ENCODE results near the gene IL1RAPL2. TPM values are rescaled to one million over a fixed set of nuclear protein-coding genes. Genes with fewer than 3 reads are reported as not detected.
"Not testable (repeated sequence)": the region's sequence is repeated elsewhere in the genome, so short reads cannot be mapped to it uniquely, and the experiment has no call there.

The IL1RAPL2 gene
- polyA plus RNA-seq, 3 donors: not detected

DNA sequence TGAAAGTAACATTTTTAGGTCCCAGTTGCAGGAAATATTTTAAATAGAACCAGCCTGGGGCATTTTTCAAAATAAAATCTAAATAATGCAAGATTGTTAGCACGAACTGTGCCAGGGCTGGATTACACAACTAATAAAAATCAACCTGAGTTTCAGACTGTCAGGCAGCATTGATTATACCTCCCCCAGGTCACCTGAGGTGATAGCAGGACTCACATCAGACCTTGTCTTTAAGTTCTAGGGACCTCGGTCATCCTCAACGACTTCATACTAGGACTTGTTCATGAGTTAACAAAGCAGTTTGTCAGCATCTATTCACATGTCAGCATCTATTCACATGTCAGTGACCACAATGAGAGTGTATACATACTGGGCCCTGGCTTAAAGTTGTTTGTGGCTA, 663.1 kb downstream of the IL1RAPL2 start:
- Histone ChIP-seq H3K4me2 (replicated peaks; ENCODE audit: extremely low read depth, low read length, poor library complexity, severe bottlenecking) (no peak overlapping the region), H4K20me1 (ENCODE audit: insufficient read depth, low read length) (no peaks in the 10 kb centered on the region), H3K27me3 (ENCODE audit: control insufficient read depth in 2 of 2, insufficient read depth in 2 of 2, low read length in 2 of 2) (no peaks in the 10 kb centered on the region), H3K4me3 (replicated peaks in 1 of 3; ENCODE audit: low read depth in 2 of 3, low read length in 3 of 3) (no peak overlapping the region), H2AFZ (ENCODE audit: insufficient read depth, low read depth, low read length, poor library complexity, severe bottlenecking) (no peak overlapping the region), H3K9me3 (replicated peaks in 1 of 2; ENCODE audit: control insufficient read depth in 1 of 2, insufficient read depth in 1 of 2, low read length in 2 of 2) (no peaks in the 10 kb centered on the region), H3K4me1 (ENCODE audit: control insufficient read depth in 1 of 2, insufficient read depth in 2 of 2, low read length in 2 of 2) (no peaks in the 10 kb centered on the region), H3K79me2 (ENCODE audit: insufficient read depth, low read length) (no peaks in the 10 kb centered on the region), H3K9ac (ENCODE audit: insufficient read depth, low read length, poor library complexity, severe bottlenecking) (no peak overlapping the region), H3K27ac (ENCODE audit: low read depth in 1 of 2, low read length in 2 of 2) (no peak overlapping the region), H3K36me3 (replicated peaks in 1 of 2; ENCODE audit: control insufficient read depth in 1 of 2, insufficient read depth in 2 of 2, low read length in 2 of 2) (no peaks in the 10 kb centered on the region)
- H3K27ac Mint-ChIP-seq: no peak overlapping the region
- no peaks in the 10 kb centered on the region for H3K36me3 Mint-ChIP-seq
- H3K4me3 Mint-ChIP-seq: no peak overlapping the region
- peaks cover 0 to 2% (median 0%) of the 10 kb centered on the region in 7 donors for H3K9me3 Mint-ChIP-seq
- TF ChIP-seq, protein P1, sequence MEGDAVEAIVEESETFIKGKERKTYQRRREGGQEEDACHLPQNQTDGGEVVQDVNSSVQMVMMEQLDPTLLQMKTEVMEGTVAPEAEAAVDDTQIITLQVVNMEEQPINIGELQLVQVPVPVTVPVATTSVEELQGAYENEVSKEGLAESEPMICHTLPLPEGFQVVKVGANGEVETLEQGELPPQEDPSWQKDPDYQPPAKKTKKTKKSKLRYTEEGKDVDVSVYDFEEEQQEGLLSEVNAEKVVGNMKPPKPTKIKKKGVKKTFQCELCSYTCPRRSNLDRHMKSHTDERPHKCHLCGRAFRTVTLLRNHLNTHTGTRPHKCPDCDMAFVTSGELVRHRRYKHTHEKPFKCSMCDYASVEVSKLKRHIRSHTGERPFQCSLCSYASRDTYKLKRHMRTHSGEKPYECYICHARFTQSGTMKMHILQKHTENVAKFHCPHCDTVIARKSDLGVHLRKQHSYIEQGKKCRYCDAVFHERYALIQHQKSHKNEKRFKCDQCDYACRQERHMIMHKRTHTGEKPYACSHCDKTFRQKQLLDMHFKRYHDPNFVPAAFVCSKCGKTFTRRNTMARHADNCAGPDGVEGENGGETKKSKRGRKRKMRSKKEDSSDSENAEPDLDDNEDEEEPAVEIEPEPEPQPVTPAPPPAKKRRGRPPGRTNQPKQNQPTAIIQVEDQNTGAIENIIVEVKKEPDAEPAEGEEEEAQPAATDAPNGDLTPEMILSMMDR (IDR thresholded peaks at IDR 0.05): no peak
- intact Hi-C loops (cut with micrococcal nuclease): no loop called here
- no CpG with 5 or more reads among the region's 3 CpGs for WGBS (ENCODE audit: insufficient coverage)
- no peaks in the 10 kb centered on the region for H3K4me1 Mint-ChIP-seq
- DNase-seq: no peak
- peaks cover 0 to 4% (median 0%) of the 10 kb centered on the region in 3 donors for H3K27me3 Mint-ChIP-seq (ENCODE audit: low read depth in 3 of 3)

DNA sequence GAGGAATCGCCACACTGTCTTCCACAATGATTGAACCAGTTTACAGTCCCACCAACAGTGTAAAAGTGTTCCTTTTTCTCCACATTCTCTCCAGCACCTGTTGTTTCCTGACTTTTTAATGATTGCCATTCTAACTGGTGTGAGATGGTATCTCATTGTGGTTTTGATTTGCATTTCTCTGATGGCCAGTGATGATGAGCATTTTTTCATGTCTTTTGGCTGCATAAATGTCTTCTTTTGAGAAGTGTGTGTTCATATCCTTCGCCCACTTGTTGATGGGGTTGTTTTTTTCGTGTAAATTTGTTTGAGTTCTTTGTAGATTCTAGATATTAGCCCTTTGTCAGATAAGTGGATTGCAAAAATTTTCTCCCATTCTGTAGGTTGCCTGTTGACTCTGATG, 671.4 kb downstream of the IL1RAPL2 start:
- H3K27me3 ChIP-seq (ENCODE audit: control insufficient read depth in 2 of 2, insufficient read depth in 2 of 2, low read length in 2 of 2); H3K4me2 ChIP-seq (replicated peaks; ENCODE audit: extremely low read depth, low read length, poor library complexity, severe bottlenecking); H3K36me3 Mint-ChIP-seq; H3K27ac Mint-ChIP-seq; H3K27ac ChIP-seq (ENCODE audit: low read depth in 1 of 2, low read length in 2 of 2); H3K9ac ChIP-seq (ENCODE audit: insufficient read depth, low read length, poor library complexity, severe bottlenecking); H4K20me1 ChIP-seq (ENCODE audit: insufficient read depth, low read length); H3K36me3 ChIP-seq (replicated peaks in 1 of 2; ENCODE audit: control insufficient read depth in 1 of 2, insufficient read depth in 2 of 2, low read length in 2 of 2); H3K79me2 ChIP-seq (ENCODE audit: insufficient read depth, low read length); DNase-seq; H2AFZ ChIP-seq (ENCODE audit: insufficient read depth, low read depth, low read length, poor library complexity, severe bottlenecking); H3K4me3 Mint-ChIP-seq; H3K4me1 Mint-ChIP-seq; H3K9me3 ChIP-seq (replicated peaks in 1 of 2; ENCODE audit: control insufficient read depth in 1 of 2, insufficient read depth in 1 of 2, low read length in 2 of 2); H3K9me3 Mint-ChIP-seq; H3K4me1 ChIP-seq (ENCODE audit: control insufficient read depth in 1 of 2, insufficient read depth in 2 of 2, low read length in 2 of 2); H3K4me3 ChIP-seq (replicated peaks in 1 of 3; ENCODE audit: low read depth in 2 of 3, low read length in 3 of 3); intact Hi-C loops (cut with micrococcal nuclease); H3K27me3 Mint-ChIP-seq (ENCODE audit: low read depth in 3 of 3): not testable (repeated sequence)
- WGBS (ENCODE audit: insufficient coverage): no CpG with 5 or more reads among the region's 3 CpGs
